Measurements from ENCODE around the gene NELL1. TPM values are rescaled to one million over a fixed set of nuclear protein-coding genes. Genes with fewer than 3 reads are reported as not detected.

Gene NELL1
- total RNA-seq, 1 donor from 2014 or later: 0.45 TPM

DNA sequence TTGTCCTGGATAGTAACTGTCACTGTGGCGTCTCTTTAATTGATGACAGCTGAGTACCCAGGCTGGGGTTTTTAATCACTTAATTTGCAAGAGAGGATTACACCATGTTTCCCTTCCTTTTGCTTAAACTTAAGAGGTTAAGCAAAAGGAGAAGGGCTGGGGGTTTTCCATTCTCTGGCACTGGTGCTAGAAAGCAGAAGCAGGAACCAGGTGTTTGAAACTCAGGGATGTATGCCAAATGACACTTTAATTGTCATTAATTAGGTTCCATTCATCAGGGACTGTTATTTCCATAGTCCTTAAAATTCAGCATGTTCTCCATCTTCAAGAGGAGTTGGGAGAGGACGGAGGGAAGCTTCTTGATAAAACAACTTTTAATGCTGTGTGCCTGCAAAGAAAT, 746.2 kb downstream of the NELL1 start:
- no peak for TF ChIP-seq EZH2 (IDR thresholded peaks at IDR 0.05; ENCODE audit: insufficient read depth, low read length)
- TF ChIP-seq, protein P1, sequence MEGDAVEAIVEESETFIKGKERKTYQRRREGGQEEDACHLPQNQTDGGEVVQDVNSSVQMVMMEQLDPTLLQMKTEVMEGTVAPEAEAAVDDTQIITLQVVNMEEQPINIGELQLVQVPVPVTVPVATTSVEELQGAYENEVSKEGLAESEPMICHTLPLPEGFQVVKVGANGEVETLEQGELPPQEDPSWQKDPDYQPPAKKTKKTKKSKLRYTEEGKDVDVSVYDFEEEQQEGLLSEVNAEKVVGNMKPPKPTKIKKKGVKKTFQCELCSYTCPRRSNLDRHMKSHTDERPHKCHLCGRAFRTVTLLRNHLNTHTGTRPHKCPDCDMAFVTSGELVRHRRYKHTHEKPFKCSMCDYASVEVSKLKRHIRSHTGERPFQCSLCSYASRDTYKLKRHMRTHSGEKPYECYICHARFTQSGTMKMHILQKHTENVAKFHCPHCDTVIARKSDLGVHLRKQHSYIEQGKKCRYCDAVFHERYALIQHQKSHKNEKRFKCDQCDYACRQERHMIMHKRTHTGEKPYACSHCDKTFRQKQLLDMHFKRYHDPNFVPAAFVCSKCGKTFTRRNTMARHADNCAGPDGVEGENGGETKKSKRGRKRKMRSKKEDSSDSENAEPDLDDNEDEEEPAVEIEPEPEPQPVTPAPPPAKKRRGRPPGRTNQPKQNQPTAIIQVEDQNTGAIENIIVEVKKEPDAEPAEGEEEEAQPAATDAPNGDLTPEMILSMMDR (IDR thresholded peaks at IDR 0.05; ENCODE audit: insufficient read depth, low read depth, low read length): no peak
- Histone ChIP-seq H2AFZ (ENCODE audit: low read depth, low read length) (no peak overlapping the region), H3K36me3 (ENCODE audit: insufficient read depth, low read length) (no peaks in the 10 kb centered on the region), H3K4me3 (ENCODE audit: insufficient read depth, low read depth, low read length) (no peak overlapping the region), H3K79me2 (ENCODE audit: insufficient read depth, low read length) (no peaks in the 10 kb centered on the region), H3K4me2 (ENCODE audit: low read length) (no peak overlapping the region), H4K20me1 (ENCODE audit: insufficient read depth, low read length) (no peaks in the 10 kb centered on the region), H3K4me1 (ENCODE audit: insufficient read depth, low read length) (no peaks in the 10 kb centered on the region), H3K27me3 (ENCODE audit: insufficient read depth, low read length) (peaks cover 2% of the 10 kb centered on the region), H3K27ac (ENCODE audit: low read depth, low read length) (no peak overlapping the region), H3K9me3 (ENCODE audit: insufficient read depth, low read depth, low read length) (no peaks in the 10 kb centered on the region), H3K9ac (ENCODE audit: low read length) (no peak overlapping the region)
- no peak overlapping the region for H3K27ac Mint-ChIP-seq (ENCODE audit: unreplicated experiment)
- H3K27me3 Mint-ChIP-seq (ENCODE audit: low read depth, unreplicated experiment): peaks cover 24% of the 10 kb centered on the region
- H3K36me3 Mint-ChIP-seq (ENCODE audit: low read depth, unreplicated experiment): no peaks in the 10 kb centered on the region
- peaks cover 8% of the 10 kb centered on the region for H3K4me1 Mint-ChIP-seq (ENCODE audit: low read depth, unreplicated experiment)
- H3K4me3 Mint-ChIP-seq (ENCODE audit: unreplicated experiment): no peak overlapping the region
- FAIRE-seq (no peak), DNase-seq (ENCODE audit: low read depth) (no peak)
- peaks cover 4% of the 10 kb centered on the region for H3K9me3 Mint-ChIP-seq (ENCODE audit: unreplicated experiment)

DNA sequence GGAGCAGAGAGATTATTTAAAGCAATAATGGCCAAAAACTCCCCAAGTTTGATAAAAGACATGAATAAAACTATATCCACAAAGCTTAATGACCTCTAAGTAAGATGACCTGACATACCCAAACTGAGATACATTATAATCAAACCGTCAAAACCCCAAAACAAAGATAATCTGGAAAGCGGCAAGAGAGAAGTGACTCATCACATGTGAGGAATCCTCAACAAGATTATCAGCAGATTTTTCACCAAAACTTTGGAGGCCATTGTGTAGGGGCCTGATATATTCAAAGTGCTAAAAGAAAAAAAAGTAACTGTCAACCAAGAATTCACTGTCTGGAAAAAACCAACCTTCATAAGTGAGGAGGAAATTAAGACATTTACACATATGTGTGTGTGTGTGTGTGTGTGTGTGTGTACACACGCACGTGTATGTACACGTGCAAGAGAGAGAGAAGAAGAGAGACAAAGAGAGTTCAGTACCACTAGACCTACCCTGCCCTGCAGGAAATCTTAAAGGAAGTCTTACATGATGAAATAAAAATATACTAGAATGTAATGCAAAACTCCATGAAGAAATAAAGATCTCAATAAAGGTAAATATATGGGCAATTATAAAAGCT, 752.4 kb downstream of the NELL1 start:
- Histone ChIP-seq H3K79me2 (ENCODE audit: insufficient read depth, low read length) (no peaks in the 10 kb centered on the region), H3K27me3 (ENCODE audit: insufficient read depth, low read length) (no peaks in the 10 kb centered on the region), H3K27ac (ENCODE audit: low read depth, low read length) (no peak overlapping the region), H3K9ac (ENCODE audit: low read length) (no peak overlapping the region), H3K4me1 (ENCODE audit: insufficient read depth, low read length) (no peaks in the 10 kb centered on the region), H3K9me3 (ENCODE audit: insufficient read depth, low read depth, low read length) (no peaks in the 10 kb centered on the region), H3K4me2 (ENCODE audit: low read length) (no peak overlapping the region), H3K36me3 (ENCODE audit: insufficient read depth, low read length) (no peaks in the 10 kb centered on the region), H3K4me3 (ENCODE audit: insufficient read depth, low read depth, low read length) (no peak overlapping the region), H4K20me1 (ENCODE audit: insufficient read depth, low read length) (no peaks in the 10 kb centered on the region), H2AFZ (ENCODE audit: low read depth, low read length) (no peak overlapping the region)
- TF ChIP-seq, protein P1 (IDR thresholded peaks at IDR 0.05; ENCODE audit: insufficient read depth, low read depth, low read length): no peak
- no peak for TF ChIP-seq EZH2 (IDR thresholded peaks at IDR 0.05; ENCODE audit: insufficient read depth, low read length)
- H3K4me1 Mint-ChIP-seq (ENCODE audit: low read depth, unreplicated experiment): no peaks in the 10 kb centered on the region
- H3K4me3 Mint-ChIP-seq (ENCODE audit: unreplicated experiment): no peak overlapping the region
- FAIRE-seq (no peak), DNase-seq (ENCODE audit: low read depth) (no peak)
- no peaks in the 10 kb centered on the region for H3K36me3 Mint-ChIP-seq (ENCODE audit: low read depth, unreplicated experiment)
- H3K27me3 Mint-ChIP-seq (ENCODE audit: low read depth, unreplicated experiment): peaks cover 2% of the 10 kb centered on the region
- no peak overlapping the region for H3K27ac Mint-ChIP-seq (ENCODE audit: unreplicated experiment)
- no peaks in the 10 kb centered on the region for H3K9me3 Mint-ChIP-seq (ENCODE audit: unreplicated experiment)

DNA sequence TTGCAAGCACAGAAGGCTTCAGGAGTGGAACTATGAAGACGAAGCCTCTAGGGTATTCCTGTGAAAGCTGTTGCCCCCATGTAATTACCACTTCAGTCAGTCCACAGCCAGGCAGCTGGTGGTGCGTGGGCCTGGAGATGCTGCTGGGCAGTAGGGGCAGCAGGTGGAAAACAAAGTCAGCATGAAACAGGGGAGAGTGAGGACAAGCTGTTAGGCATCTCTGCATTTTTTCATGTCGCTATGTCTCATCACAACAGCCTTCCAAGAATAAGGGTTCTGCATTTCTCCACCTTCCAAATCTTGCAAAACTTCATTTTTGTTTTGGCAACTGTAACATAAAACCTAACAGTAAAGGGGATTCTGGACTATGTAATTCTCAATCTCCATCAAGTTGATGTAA, 757.5 kb downstream of the NELL1 start:
- DNase-seq (ENCODE audit: low read depth) (no peak), FAIRE-seq (no peak)
- no peaks in the 10 kb centered on the region for H3K9me3 ChIP-seq (ENCODE audit: insufficient read depth, low read depth, low read length)
- Mint-ChIP-seq H3K9me3 (ENCODE audit: unreplicated experiment) (no peaks in the 10 kb centered on the region), H3K4me3 (ENCODE audit: unreplicated experiment) (no peak overlapping the region), H3K27me3 (ENCODE audit: low read depth, unreplicated experiment) (no peaks in the 10 kb centered on the region), H3K36me3 (ENCODE audit: low read depth, unreplicated experiment) (no peaks in the 10 kb centered on the region), H3K27ac (ENCODE audit: unreplicated experiment) (no peak overlapping the region), H3K4me1 (ENCODE audit: low read depth, unreplicated experiment) (peaks cover 5% of the 10 kb centered on the region)
- H3K79me2 ChIP-seq (ENCODE audit: insufficient read depth, low read length): no peaks in the 10 kb centered on the region
- H2AFZ ChIP-seq (ENCODE audit: low read depth, low read length): no peak overlapping the region
- H3K27ac ChIP-seq (ENCODE audit: low read depth, low read length): no peak overlapping the region
- H3K4me3 ChIP-seq (ENCODE audit: insufficient read depth, low read depth, low read length): no peak overlapping the region
- no peaks in the 10 kb centered on the region for H4K20me1 ChIP-seq (ENCODE audit: insufficient read depth, low read length)
- no peak for TF ChIP-seq EZH2 (IDR thresholded peaks at IDR 0.05; ENCODE audit: insufficient read depth, low read length)
- TF ChIP-seq, protein P1 (IDR thresholded peaks at IDR 0.05; ENCODE audit: insufficient read depth, low read depth, low read length): no peak
- no peaks in the 10 kb centered on the region for H3K27me3 ChIP-seq (ENCODE audit: insufficient read depth, low read length)
- H3K9ac ChIP-seq (ENCODE audit: low read length): no peak overlapping the region
- H3K4me2 ChIP-seq (ENCODE audit: low read length): no peak overlapping the region
- no peaks in the 10 kb centered on the region for H3K4me1 ChIP-seq (ENCODE audit: insufficient read depth, low read length)
- no peaks in the 10 kb centered on the region for H3K36me3 ChIP-seq (ENCODE audit: insufficient read depth, low read length)

Measured in astrocyte (in vitro differentiated cells and primary cell).